GM23248 (cell line): ENCODE data around the gene RNF224. TPM values are rescaled to one million over a fixed set of nuclear protein-coding genes. Genes with fewer than 3 reads are reported as not detected.

ENCODE experiments used
- DNase-seq: peaks from one replicate; pipeline ENCODE4 v3.0.0-alpha.2; 2015
- H2AFZ ChIP-seq: fragments of 200-600 bp; sonication (generic); 2 replicates; pipeline ENCODE4 v1.6.1; 2016; ENCODE audit warnings: antibody characterized with exemption
- H3F3A ChIP-seq: fragments of 200-600 bp; sonication (generic); 2 replicates; pipeline ENCODE4 v1.6.1; 2016; ENCODE audit warnings: mild to moderate bottlenecking, antibody characterized with exemption, mixed run types; ENCODE audit not compliant: insufficient read depth
- H3K27ac ChIP-seq: fragments of 200-600 bp; sonication (generic); 2 replicates; pipeline ENCODE4 v1.5.1; 2016; ENCODE audit warnings: mild to moderate bottlenecking
- H3K27me3 ChIP-seq: fragments of 200-600 bp; sonication (generic); replicated peaks from 2 replicates; pipeline ENCODE4 v1.6.1; 2016; ENCODE audit warnings: mild to moderate bottlenecking; ENCODE audit not compliant: insufficient read depth
- H3K36me3 ChIP-seq: fragments of 200-600 bp; sonication (generic); 2 replicates; pipeline ENCODE4 v1.6.1; 2016; ENCODE audit warnings: low read depth, mild to moderate bottlenecking
- H3K4me1 ChIP-seq: fragments of 200-600 bp; sonication (generic); 2 replicates; pipeline ENCODE4 v1.6.1; 2016; ENCODE audit warnings: mild to moderate bottlenecking; ENCODE audit not compliant: insufficient read depth
- H3K4me2 ChIP-seq: fragments of 200-600 bp; sonication (generic); one replicate; pipeline ENCODE4 v1.6.1; 2016; ENCODE audit warnings: mild to moderate bottlenecking; ENCODE audit not compliant: unreplicated experiment
- H3K4me3 ChIP-seq: fragments of 200-600 bp; sonication (generic); 2 replicates; pipeline ENCODE4 v1.5.1; 2016; ENCODE audit warnings: mild to moderate bottlenecking
- H3K79me2 ChIP-seq: fragments of 200-600 bp; sonication (generic); 2 replicates; pipeline ENCODE4 v1.6.1; 2016; ENCODE audit warnings: mild to moderate bottlenecking; ENCODE audit not compliant: insufficient read depth
- H3K9ac ChIP-seq: fragments of 200-600 bp; sonication (generic); 2 replicates; pipeline ENCODE4 v1.6.1; 2016; ENCODE audit warnings: mild to moderate bottlenecking
- H3K9me2 ChIP-seq: fragments of 200-600 bp; sonication (generic); 2 replicates; pipeline ENCODE4 v1.6.1; 2016; ENCODE audit warnings: mixed run types, mild to moderate bottlenecking, moderate library complexity; ENCODE audit not compliant: insufficient read depth
- H3K9me3 ChIP-seq: fragments of 200-600 bp; sonication (generic); one replicate; pipeline ENCODE4 v1.6.1; 2017; ENCODE audit warnings: low read depth
- H4K20me1 ChIP-seq: fragments of 200-600 bp; sonication (generic); 2 replicates; pipeline ENCODE4 v1.6.0; 2016; ENCODE audit not compliant: insufficient read depth
- EZH2 ChIP-seq: fragments of 200-600 bp; sonication (generic); IDR thresholded peaks from 2 replicates; pipeline ENCODE4 v1.6.1; 2018; ENCODE audit warnings: antibody characterized with exemption, mild to moderate bottlenecking; ENCODE audit not compliant: insufficient read depth, poor library complexity, severe bottlenecking
- EZH2phosphoT487 ChIP-seq: fragments of 200-600 bp; sonication (generic); IDR thresholded peaks from 2 replicates; pipeline ENCODE4 v1.6.1; 2018; ENCODE audit warnings: antibody characterized with exemption, moderate library complexity, mild to moderate bottlenecking, low read depth; ENCODE audit not compliant: insufficient read depth
- WGBS, 2 experiments: methylation state at CpG; one replicate each; pipeline ENCODE4 v1.1.6; 2015 to 2017; ENCODE audit warnings: low lambda C conversion rate in 2 of 2, low coverage in 1 of 2; ENCODE audit errors: missing lambda C conversion rate in 2 of 2; 5-methylcytosine and 5-hydroxymethylcytosine counted together
- in situ Hi-C: fragments of 300-500 bp; cut with MboI; formaldehyde crosslinking; loops from 2 replicates; pipeline ENCODE4 v1.15.0; 2020
- polyA plus RNA-seq: library from polyadenylated mRNA; unstranded; fragments of >200 nt; fragmentation: Nextera tagmentation; extraction: Ambion mirVana; gene quantifications from 2 replicates; pipeline ENCODE4 v1.2.1, GENCODE V29; 2016
- total RNA-seq: library from RNA; depleted of rRNA; stranded (reverse); fragments of >200 nt; shearing (Covaris generic); gene quantifications from 2 replicates; pipeline ENCODE4 v1.2.3, GENCODE V29; 2014

Gene RNF224
- total and polyA plus RNA-seq, 2 experiments from 2014 or later, result not detected

GRCh38 chr9:137184881-137185660 is 42.2 kb upstream of the RNF224 start:
- no peaks in the 10 kb centered on the region; the same call in 1 of the 2 replicates for H3K36me3 ChIP-seq
- no peaks in the 10 kb centered on the region for H3K9me2 ChIP-seq
- H3K4me1 ChIP-seq, result peaks cover 15% of the 10 kb centered on the region
- H2AFZ ChIP-seq, result no peak overlapping the region
- H3K4me3 ChIP-seq, result no peak overlapping the region
- no peaks in the 10 kb centered on the region for H3K27me3 ChIP-seq
- H3K27ac ChIP-seq, result no peak overlapping the region
- TF ChIP-seq EZH2 (no peak), EZH2phosphoT487 (no peak)
- peaks cover 9% of the 10 kb centered on the region for H3F3A ChIP-seq
- H3K79me2 ChIP-seq, result peaks cover 39% of the 10 kb centered on the region
- no peak overlapping the region for H3K4me2 ChIP-seq
- DNase-seq, result no peak
- 88 to 90% methylated on average over 40 to 47 of the region's 48 CpGs for WGBS, 2 experiments
- H4K20me1 ChIP-seq, result no peaks in the 10 kb centered on the region
- no peak overlapping the region for H3K9ac ChIP-seq
- in situ Hi-C loops, result no loop called here
- no peaks in the 10 kb centered on the region for H3K9me3 ChIP-seq

- H2AFZ ChIP-seq, result no peak overlapping the region
- in situ Hi-C loops, result no loop called here
- peaks cover 47% of the 10 kb centered on the region for H3K79me2 ChIP-seq
- no peaks in the 10 kb centered on the region for H3K9me3 ChIP-seq
- peaks cover 10% of the 10 kb centered on the region for H3F3A ChIP-seq
- H3K4me1 ChIP-seq, result peaks cover 16% of the 10 kb centered on the region
- TF ChIP-seq EZH2 (no peak), EZH2phosphoT487 (no peak)
- no peaks in the 10 kb centered on the region for H4K20me1 ChIP-seq
- no peak overlapping the region for H3K9ac ChIP-seq
- H3K27ac ChIP-seq, result no peak overlapping the region
- 89 to 91% methylated on average over 19 of the region's 19 CpGs for WGBS, 2 experiments
- H3K27me3 ChIP-seq, result no peaks in the 10 kb centered on the region
- H3K4me3 ChIP-seq, result no peak overlapping the region
- no peak for DNase-seq
- H3K9me2 ChIP-seq, result no peaks in the 10 kb centered on the region
- H3K4me2 ChIP-seq, result no peak overlapping the region
- no peaks in the 10 kb centered on the region; the same call in 1 of the 2 replicates for H3K36me3 ChIP-seq
Measured at GRCh38 chr9:137185921-137186320, 41.4 kb upstream of the RNF224 start.

- Histone ChIP-seq H3K79me2 (peaks cover 52% of the 10 kb centered on the region), H3K9me2 (no peaks in the 10 kb centered on the region), H3K9ac (no peak overlapping the region), H4K20me1 (no peaks in the 10 kb centered on the region), H3K27me3 (no peaks in the 10 kb centered on the region), H3K4me2 (peak overlapping the region; percentile 20), H3K27ac (no peak overlapping the region), H3K4me3 (0 out of 2 replicates have a peak overlapping the region, but pooled peaks have one; percentile 83), H2AFZ (no peak overlapping the region), H3K36me3 (no peaks in the 10 kb centered on the region; the same call in 1 of the 2 replicates), H3K9me3 (no peaks in the 10 kb centered on the region), H3K4me1 (peaks cover 16% of the 10 kb centered on the region), H3F3A (peaks cover 10% of the 10 kb centered on the region)
- in situ Hi-C loops, result no loop called here
- 69 to 79% methylated on average over 6 of the region's 6 CpGs for WGBS, 2 experiments
- TF ChIP-seq EZH2phosphoT487, result no peak
- TF ChIP-seq EZH2, result no peak
- no peak for DNase-seq
Measured at GRCh38 chr9:137186385-137186784, 40.9 kb upstream of the RNF224 start.

GRCh38 chr9:137187386-137187785 is 39.9 kb upstream of the RNF224 start:
- H3K9me2 ChIP-seq, result no peaks in the 10 kb centered on the region
- TF ChIP-seq EZH2 (no peak), EZH2phosphoT487 (no peak)
- H3K79me2 ChIP-seq, result peaks cover 62% of the 10 kb centered on the region
- H3K36me3 ChIP-seq, result no peaks in the 10 kb centered on the region; the same call in 1 of the 2 replicates
- no peak overlapping the region for H2AFZ ChIP-seq
- DNase-seq, result no peak
- H3K9ac ChIP-seq, result peak overlapping the region; percentile 93
- in situ Hi-C loops, result no loop called here
- peaks cover 10% of the 10 kb centered on the region for H3F3A ChIP-seq
- 68 to 76% methylated on average over 15 of the region's 15 CpGs for WGBS, 2 experiments
- H3K4me2 ChIP-seq, result peak overlapping the region; percentile 82
- H4K20me1 ChIP-seq, result no peaks in the 10 kb centered on the region
- peak overlapping the region; percentile 83 for H3K4me3 ChIP-seq
- no peak overlapping the region for H3K27ac ChIP-seq
- H3K9me3 ChIP-seq, result no peaks in the 10 kb centered on the region
- no peaks in the 10 kb centered on the region for H3K27me3 ChIP-seq
- peaks cover 16% of the 10 kb centered on the region for H3K4me1 ChIP-seq
